NOMO-1 treated with DMSO at 0.1 percent for 48 hours (cell line): ENCODE data around the gene ARFGAP2.

Experiments used
- DNase-seq: peaks from one replicate; lab custom pipeline; 2025; ENCODE audit not compliant: unreplicated experiment; lab: John Stamatoyannopoulos, UW

Gene ARFGAP2

DNA sequence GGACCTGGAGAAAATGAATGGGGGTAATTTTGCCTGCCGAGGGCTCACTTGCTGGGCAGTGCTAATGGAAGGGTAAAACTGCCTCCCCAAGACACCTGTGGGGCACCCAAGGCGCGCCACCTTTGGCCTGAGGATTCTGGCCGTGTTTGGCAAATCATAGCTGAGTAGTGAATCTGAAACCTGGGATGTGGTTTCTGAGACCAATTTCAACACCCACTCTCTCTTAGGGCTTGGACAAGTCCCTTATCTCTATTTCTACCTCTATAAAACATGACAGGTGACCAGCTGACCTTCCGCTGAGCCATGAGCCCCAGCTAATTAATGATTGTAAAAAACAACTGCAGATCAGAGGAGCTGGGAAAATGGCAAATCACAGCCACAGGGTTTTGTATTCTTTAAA lies 11.0 kb upstream of the ARFGAP2 start:
- DNase-seq = no peak

DNA sequence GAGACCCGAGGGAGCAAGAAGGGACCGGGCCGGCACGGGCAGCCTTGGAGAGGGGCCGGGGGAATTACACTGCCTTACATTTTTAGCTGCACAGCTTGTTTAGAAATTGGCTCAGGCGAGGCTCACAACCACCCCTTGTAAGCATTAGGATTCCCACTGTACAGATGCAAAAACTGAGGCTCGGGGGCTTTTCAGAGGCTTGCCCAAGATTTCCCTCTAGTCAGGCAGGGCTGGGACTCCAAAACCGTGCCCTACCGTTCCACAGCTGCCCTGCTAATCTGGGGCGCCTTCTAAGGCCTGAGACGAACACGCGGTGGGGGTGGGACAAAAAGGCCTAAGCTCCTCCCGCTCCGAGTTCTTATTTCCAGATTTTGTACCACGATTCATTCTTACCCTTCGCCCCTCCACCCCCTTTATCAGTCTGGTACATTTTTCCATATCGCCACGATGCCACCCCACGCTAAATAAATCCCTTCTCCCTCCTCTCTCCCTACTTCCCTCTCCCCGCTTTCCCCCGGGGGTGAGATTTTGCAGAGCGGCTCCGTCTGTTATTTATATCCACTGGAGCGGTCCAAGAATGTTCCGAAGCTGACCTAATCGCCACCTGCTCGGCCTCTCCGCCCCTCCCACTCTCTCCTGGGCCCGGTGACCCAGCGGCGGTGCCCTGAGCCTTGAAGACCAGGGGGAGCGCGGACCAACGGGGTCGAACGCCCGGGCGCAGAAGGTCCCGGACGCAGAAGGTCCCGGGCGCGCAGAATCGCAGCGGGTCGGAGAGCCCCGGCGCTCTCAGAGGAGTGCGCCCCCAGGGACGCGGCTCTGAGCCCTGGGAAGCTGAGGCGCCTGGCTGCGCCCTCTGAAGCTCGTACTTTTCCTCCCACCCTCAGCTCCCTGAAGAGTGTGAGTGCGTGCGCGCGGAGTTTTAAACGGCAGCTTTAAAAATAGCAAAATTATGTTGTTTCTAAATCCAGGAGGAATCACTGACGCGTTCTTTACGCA lies 10.3 kb upstream of the ARFGAP2 start:
- no peak for DNase-seq

- DNase-seq = peak; percentile 25
These were observed 9.5 kb upstream of the ARFGAP2 start, which contains the start of gene PACSIN3 for GRCh38 chr11:47186076-47186699. Gene PACSIN3, minus strand, starts transcription at chr11:47186434. Its CDS starts 3,707 bp downstream, at chr11:47182727.

DNA sequence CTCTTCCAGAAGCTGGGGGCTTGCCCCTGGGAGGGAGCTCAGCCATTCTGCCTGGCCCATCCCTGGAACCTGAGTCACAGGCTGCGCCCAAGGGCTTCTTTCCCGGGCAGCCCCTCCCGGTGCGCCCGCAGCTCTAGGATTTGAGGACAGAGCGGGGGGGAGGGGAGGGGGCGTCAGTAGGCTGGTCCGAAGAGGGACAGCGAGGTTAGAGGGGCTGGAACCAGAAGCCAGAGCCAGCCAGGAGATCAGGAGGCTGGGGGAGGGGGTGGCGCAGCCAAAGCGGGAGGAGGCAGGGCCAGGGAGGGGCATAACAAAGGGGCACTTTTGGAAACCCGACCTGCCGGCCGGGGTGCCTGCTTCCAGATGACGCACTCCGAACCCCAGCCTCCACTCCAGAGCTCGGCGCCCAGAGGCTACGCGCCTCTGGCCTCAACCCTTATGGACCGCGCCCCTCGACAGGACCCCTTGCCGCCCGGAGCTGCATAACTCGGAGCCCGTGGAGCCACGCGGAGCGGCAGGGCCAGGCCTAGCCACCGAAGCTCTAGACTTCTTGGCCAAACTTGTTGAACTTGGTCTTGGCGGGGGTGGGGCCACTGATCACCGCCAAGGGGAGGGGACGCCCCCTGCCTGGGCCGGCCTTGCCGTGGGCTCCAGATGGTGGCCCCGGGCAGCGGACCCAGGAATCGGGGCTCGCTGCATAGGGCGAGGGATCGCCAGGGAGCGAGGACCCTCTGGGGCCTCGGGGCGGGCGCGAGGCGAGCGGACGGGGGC lies 8.8 kb upstream of the ARFGAP2 start:
- DNase-seq = peak; percentile 10

DNA sequence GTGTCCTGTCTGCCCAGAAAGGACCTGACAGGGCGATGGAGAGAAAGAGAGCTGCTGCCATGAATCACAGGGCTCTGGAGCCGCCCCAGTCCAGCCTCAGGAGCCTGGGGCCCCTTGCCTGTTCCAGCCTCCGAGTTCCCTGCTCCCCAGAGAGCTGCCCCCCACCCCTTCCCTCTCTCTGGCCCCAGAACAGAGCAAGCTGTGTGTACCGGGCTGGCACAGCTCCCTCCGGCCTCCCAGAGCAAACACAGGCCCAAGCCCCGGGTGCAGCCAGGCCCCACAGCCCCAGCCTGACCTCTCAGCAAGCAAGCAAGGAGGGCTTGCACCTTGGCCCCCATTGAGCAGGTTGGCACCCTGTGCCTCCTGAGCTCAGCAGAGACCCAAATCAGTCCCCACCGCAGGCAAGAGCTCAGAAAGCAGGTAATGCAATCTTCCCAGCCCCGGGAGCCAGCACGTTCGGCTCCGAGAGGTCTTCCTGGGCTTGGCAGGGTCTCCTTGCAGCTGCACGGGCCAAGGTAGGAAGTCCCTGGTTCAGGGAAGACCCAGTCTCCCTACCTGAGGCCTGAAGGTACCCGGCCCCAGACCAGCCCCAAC lies 8.1 kb upstream of the ARFGAP2 start:
- no peak for DNase-seq

DNA sequence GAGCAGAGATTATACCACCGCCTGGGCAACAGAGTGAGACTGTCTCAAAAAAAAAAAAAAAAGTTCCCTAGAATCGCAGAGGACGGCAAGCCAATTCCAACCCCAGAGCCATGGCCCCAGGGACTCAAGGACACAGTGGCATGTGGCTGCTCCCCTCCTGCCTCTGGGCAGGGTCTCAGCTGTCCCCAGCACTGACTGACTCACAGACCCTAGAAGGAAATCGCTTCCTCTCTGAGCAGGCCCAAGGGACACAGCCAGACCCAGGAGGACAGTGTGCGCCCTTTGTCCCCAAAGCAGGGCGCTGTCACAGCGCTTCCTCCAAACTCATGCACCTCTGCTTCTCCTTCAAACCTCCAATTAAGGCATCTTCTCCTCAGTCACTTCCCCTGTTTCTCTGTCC lies 7.3 kb upstream of the ARFGAP2 start:
- DNase-seq = no peak

DNA sequence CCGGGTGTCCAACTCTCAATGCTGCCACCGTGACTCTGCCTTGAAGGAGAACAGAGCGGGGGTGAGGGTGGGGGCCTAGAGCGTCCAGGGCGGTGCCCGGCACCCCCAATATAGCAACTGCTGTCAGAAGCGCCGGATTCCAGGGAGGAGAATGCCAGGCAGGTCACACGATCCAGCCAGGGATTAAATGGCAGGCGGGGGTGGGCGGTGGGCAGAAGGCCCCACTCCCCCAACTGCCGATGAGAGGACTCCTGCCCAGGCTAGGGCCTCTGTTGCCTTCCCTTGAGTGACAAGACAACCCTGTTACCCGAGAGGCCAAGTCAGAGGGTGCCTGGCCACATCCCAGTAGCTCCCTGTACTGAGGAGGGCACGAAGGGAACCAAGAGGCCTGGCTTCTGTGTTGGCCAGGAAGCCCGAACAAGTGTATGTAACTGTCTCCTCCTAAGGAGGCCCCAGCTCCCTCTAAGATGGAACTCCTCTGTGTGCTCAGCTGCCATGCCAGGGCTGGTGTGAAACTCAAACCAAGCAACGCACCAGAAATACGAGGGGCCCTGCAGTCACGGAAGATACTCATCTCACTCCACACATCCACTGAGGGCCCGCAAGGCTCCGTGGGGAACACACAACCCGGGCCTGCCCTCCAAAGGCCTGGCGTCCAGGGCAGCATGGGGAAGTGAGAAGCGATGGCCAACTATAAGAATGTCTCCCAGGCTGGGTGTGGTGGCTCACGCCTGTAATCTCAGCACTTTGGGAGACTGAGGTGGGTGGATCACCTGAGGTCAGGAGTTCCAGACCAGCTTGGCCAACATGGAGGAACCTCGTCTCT lies 6.6 kb upstream of the ARFGAP2 start:
- no peak for DNase-seq

- no peak for DNase-seq
These were observed 5.7 kb upstream of the ARFGAP2 start for GRCh38 chr11:47182380-47182779.

- DNase-seq = no peak
These were observed 4.6 kb upstream of the ARFGAP2 start for GRCh38 chr11:47181271-47181670.

- no peak for DNase-seq
These were observed 3.5 kb upstream of the ARFGAP2 start for GRCh38 chr11:47180006-47180787.

GRCh38 chr11:47179655-47179991 lies 2.9 kb upstream of the ARFGAP2 start:
- DNase-seq = no peak

DNA sequence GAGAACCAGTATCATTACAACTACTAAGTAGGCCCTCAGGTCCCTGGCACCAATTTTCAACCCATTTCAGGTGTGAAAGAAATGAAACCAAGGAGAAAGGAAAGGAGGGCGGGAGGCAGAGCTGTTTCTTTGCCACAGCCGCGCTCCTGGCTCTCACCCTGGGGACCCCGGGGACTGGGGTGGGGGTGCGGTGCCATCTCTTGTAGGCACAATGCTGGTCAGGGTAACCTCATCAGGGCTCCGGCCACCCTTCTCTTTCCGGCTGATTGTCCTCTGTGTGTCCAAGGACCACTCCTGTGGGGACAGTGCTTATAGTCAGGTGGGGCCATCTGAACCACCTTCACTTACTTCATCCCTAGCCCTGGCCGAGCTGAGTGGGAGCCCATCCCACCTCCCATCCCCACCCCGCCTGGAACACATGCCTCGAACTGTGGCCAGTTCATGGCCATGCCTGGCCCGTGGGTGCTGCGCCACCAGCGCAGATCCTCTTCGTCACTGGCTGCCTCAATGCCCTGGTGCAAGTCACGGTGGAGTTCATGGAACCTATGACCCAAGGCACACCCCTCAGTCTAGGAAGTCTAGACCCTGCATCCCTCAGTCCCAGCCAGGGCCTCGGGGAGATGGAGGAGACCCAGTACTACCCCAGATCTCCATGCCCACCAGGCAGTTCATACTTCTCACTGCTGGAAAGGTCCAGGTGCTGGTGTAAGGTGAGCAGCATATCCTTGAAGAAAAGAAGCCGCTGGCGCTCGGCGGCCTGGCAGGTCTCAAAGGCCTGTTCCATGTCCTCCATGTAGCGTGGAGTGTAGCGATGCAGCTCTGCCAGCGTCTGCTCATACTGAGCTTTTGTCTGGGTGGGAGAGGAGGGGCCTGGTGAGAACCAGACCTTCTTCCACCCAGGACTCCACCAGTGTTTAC lies 2.3 kb upstream of the ARFGAP2 start:
- DNase-seq = no peak

DNA sequence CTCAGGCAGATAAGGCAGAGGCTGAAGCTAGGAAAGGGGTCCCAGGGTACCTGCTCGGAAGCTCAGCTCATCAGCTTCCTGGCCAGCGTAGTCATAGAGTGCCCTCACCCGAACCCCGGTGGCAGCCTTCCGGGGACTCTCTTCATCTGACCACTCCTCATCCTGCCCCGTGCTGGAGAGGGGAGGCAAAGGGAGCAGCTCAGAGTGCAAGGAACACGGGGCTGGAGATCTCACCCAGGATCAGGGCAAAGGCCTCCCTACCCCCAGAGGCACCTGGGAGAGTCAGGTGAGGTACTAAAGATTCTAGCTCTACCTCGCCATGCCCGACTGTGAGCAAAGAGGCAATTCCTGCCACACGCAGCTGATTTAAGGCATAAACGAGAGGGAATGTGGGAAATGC lies 1.6 kb upstream of the ARFGAP2 start:
- no peak for DNase-seq

DNA sequence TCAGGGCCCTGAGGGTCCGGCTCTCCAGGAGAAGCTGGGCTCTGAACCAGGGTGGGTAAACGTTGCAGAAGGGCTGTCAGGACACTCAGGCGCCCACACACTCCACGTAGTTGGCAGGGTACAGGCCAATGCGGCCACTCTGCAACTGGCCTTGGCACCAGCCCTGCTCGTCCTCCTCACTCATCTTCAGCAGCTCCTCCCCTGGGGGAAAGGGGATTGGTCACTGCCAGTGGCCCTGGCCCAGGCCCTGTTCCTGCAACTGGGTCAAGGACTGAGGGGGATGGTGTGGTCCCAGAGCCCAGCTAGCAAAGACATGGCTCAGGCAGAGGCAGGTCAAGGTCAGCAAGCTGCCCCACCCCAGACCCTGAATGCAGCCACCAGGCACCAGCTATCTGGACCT lies 1.2 kb upstream of the ARFGAP2 start:
- no peak for DNase-seq

GRCh38 chr11:47177229-47177845 lies 658 bp upstream of the ARFGAP2 start:
- peak; percentile 84 for DNase-seq

DNA sequence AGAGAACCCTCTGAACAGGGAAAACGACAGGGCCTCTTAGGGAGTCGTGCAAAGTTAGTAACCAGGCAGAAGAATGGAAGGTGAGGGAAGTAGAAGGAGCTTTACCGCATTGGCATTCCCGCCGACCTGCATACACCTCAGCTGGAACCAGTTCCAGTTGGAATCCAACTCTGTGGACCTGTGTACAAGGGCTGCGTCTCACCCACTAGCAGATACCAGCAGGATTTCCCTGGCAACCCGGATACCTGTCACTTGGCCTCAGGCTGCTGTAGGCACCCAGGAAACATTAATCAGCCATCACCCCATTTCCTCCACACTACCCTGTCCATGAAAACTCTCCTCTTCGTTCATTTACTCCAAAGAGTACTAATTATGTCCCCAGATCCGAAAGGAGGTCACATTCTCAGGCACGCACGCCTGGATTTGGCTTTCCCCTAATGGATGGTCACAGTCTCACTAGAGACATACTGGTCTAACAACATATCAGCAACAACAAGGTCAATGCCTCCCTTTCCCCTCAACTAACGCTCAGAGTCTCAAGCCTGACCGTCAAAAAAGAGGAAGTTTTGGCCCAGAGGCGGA lies 842 bp downstream of the ARFGAP2 start:
- peak; percentile 71 for DNase-seq

- no peak for DNase-seq
These were observed 3.8 kb downstream of the ARFGAP2 start for GRCh38 chr11:47172740-47173336.
